ENCODE results near the gene FBXL17. TPM values are rescaled to one million over a fixed set of nuclear protein-coding genes. Genes with fewer than 3 reads are reported as not detected.

Gene FBXL17
- total and polyA plus RNA-seq, 2 of the 4 experiments (the other 2 are of a cell fraction) = 3.9 to 8.1 TPM

GRCh38 chr5:107917983-107918382, 463.9 kb downstream of the FBXL17 start:
- TF ChIP-seq RCOR1 (IDR thresholded peaks at IDR 0.05; ENCODE audit: insufficient replicate concordance, low read length) (no peak), POLR2A (IDR thresholded peaks at IDR 0.05; ENCODE audit: low read depth, low read length) (no peak), CHD1 (IDR thresholded peaks at IDR 0.05; ENCODE audit: low read depth, low read length) (no peak), MAFK (IDR thresholded peaks at IDR 0.05; ENCODE audit: low read depth, low read length) (no peak), RFX5 (IDR thresholded peaks at IDR 0.05; ENCODE audit: low read depth, low read length) (no peak), ELK1 (IDR thresholded peaks at IDR 0.05; ENCODE audit: borderline replicate concordance, low read depth, low read length) (no peak), CEBPB (IDR thresholded peaks at IDR 0.05; ENCODE audit: low read depth, low read length) (no peak), RAD21 (IDR thresholded peaks at IDR 0.05; ENCODE audit: low read length) (no peak), MAZ (IDR thresholded peaks at IDR 0.05; ENCODE audit: borderline replicate concordance, low read depth, low read length) (no peak), SMC3 (IDR thresholded peaks at IDR 0.05; ENCODE audit: low read depth, low read length) (no peak), NFE2L2 (IDR thresholded peaks at IDR 0.05; ENCODE audit: low read depth, low read length) (no peak), MXI1 (IDR thresholded peaks at IDR 0.05; ENCODE audit: borderline replicate concordance, low read depth, low read length) (no peak), BHLHE40 (IDR thresholded peaks at IDR 0.05; ENCODE audit: low read depth, low read length) (no peak), USF2 (IDR thresholded peaks at IDR 0.05; ENCODE audit: low read depth, low read length) (no peak), CTCF (conservative IDR thresholded peaks at IDR 0.05; ENCODE audit: low read depth, low read length) (no peak), FOS (IDR thresholded peaks at IDR 0.05; ENCODE audit: low read depth, low read length) (no peak)
- no peak overlapping the region for H2BK15ac ChIP-seq (ENCODE audit: low read depth, low read length)
- WGBS, 2 experiments (ENCODE audit: extremely low coverage in 2 of 2, insufficient read length in 1 of 2) = no CpG with 5 or more reads among the region's 3 CpGs
- H3K23ac ChIP-seq (ENCODE audit: low read depth, low read length) = no peak overlapping the region
- H2AK5ac ChIP-seq (ENCODE audit: low read depth, low read length) = no peak overlapping the region
- no peaks in the 10 kb centered on the region for H3K36me3 ChIP-seq (ENCODE audit: control insufficient read depth, insufficient read depth, low read length)
- H3K4ac ChIP-seq (ENCODE audit: low read depth, low read length) = no peak overlapping the region
- H3K9ac ChIP-seq (ENCODE audit: low read depth, low read length) = no peak overlapping the region
- BruUV-seq (replicated peaks) = no TSS peak
- H3K4me3 ChIP-seq (ENCODE audit: insufficient read depth, low read depth, low read length) = no peak overlapping the region
- H4K5ac ChIP-seq (ENCODE audit: low read depth, low read length) = no peak overlapping the region
- H2AFZ ChIP-seq (replicated peaks; ENCODE audit: low read length, poor library complexity) = no peak overlapping the region
- no peak overlapping the region for H3K56ac ChIP-seq (ENCODE audit: extremely low read depth, insufficient read depth, low read length)
- H3K4me1 ChIP-seq (ENCODE audit: control insufficient read depth, insufficient read depth, low read length) = peaks cover 3% of the 10 kb centered on the region
- intact Hi-C loops (cut with micrococcal nuclease) = no loop called here
- ChIA-PET CTCF (no interaction called here), POLR2A (ENCODE audit: unreplicated experiment) (no interaction called here)
- H3K14ac ChIP-seq (replicated peaks; ENCODE audit: low read depth, low read length) = no peak overlapping the region
- no peak overlapping the region for H2BK5ac ChIP-seq (ENCODE audit: low read depth, low read length, poor library complexity, severe bottlenecking)
- H3K79me1 ChIP-seq (ENCODE audit: low read depth in 1 of 2, low read length in 2 of 2) = no peaks in the 10 kb centered on the region
- no peaks in the 10 kb centered on the region for H3K27me3 ChIP-seq (ENCODE audit: control insufficient read depth, insufficient read depth, low read length)
- H2BK120ac ChIP-seq (ENCODE audit: low read depth, low read length) = no peak overlapping the region
- DNase-seq (no peak), ATAC-seq (ENCODE audit: low read depth) (no peak)
- H3K27ac ChIP-seq (ENCODE audit: insufficient read depth, low read length) = no peak overlapping the region
- dilution Hi-C loops (cut with HindIII; ENCODE audit: low sequenced_read_pairs, unreplicated experiment) = no loop called here
- H4K91ac ChIP-seq (ENCODE audit: insufficient read depth, low read depth, low read length) = no peak overlapping the region
- H3K9me1 ChIP-seq (ENCODE audit: insufficient read depth, low read length) = no peaks in the 10 kb centered on the region
- no peak overlapping the region for H2BK20ac ChIP-seq (ENCODE audit: low read depth, low read length)
- no peak overlapping the region for H2AK9ac ChIP-seq (replicated peaks; ENCODE audit: low read depth, low read length, poor library complexity)
- H3K4me2 ChIP-seq (ENCODE audit: low read depth, low read length) = no peak overlapping the region
- no peaks in the 10 kb centered on the region for H4K20me1 ChIP-seq (ENCODE audit: insufficient read depth, low read length)
- H4K8ac ChIP-seq (ENCODE audit: low read depth in 2 of 2, low read length in 2 of 2) = no peak overlapping the region
- no peaks in the 10 kb centered on the region for H3K9me3 ChIP-seq (ENCODE audit: control insufficient read depth, insufficient read depth, low read length)
- in situ Hi-C loops (cut with MboI; ENCODE audit: low sequenced_read_pairs) = no loop called here
- no peak overlapping the region for H3K18ac ChIP-seq (ENCODE audit: low read depth, low read length)

All from IMR-90 (cell line).